ENCODE results near the gene ZNRF3.
"Not testable (repeated sequence)": the region's sequence is repeated elsewhere in the genome, so short reads cannot be mapped to it uniquely, and the experiment has no call there.

ZNRF3 gene

DNA sequence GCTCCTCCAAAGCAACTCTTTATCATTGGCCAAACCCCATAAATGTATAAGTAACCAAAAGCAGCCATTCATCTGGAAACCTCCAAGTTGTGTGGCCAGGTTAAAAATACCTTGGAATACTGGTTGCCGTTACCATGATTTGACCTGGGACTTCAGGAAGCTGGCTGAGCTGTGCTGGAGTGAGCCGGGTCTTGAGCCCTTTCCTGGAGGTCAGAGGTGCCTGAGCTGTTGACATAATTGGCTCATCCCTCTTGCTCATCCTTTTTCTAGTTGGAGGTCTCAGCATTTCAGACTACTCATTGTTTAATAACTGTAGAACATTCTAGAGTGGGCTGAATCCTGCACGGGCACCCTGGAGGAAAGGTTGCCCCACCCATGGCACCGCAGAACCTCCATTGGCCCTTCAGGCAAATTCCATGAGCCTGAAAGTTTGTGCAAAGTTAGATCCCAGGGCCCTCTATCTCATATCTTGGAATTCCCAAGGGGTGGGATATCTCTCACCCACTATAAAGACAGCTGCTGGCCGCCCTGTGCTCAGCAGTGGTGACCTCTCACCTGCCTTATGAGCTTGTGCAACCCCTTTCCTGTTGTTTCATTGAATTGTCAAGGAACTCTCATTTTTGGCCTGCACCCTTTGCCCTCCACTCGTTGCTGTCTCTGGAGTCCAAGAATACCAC, 101.2 kb downstream of the ZNRF3 start:
- DNase-seq (ENCODE audit: low spot score) = no peak

DNA sequence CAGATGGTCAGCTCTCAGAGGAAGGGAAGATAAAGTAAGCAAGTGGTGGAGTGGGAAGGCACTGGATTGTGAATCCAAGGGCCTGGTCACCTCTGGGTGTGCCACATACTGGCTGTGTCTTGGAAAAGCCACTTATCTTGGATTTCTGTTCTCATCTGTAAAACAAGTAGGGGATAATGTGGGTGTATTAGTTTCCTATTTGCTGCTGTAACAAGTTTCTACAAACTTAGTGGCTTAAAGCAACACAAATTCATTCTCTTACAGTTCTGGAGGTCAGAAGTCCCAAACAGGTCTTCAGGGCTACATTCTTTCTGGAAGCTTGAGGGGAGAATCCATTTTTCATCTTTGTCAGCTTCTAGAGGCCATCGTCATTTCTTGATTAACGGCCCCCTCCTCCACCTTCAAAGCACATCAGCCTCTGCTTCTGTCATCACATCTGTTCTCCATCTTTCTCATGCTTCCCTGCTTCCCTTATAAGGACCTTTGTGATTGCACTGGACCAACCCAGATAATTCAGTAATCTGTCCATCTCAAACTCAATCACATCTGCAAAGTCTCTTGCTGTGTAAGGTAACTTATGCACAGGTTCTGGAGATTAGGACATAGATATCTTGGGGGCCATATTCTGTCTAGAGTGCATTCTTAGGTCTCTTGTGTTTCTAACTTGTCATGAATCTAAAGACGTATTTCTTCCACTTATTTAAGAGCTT, 102.4 kb downstream of the ZNRF3 start:
- DNase-seq (ENCODE audit: low spot score) = no peak

DNA sequence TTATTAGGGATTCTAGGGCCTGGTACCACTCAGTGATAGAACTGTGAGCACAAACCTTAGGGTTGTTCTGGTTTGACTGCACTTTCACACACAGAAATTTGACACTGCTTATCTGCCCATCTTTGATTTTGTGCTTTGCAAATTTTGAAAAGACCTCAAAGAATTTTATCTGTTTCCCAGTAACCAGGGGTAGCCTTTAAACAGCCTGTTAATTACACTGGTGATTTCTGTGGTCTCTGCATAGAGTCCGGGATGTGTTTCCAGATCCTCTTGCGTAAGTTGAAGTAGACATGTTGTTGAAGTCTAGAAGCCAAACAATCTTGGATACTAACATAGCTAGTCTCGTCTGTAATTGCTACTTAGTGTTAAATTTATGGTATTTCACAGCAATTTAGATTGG, 103.0 kb downstream of the ZNRF3 start:
- DNase-seq (ENCODE audit: low spot score) = no peak

DNA sequence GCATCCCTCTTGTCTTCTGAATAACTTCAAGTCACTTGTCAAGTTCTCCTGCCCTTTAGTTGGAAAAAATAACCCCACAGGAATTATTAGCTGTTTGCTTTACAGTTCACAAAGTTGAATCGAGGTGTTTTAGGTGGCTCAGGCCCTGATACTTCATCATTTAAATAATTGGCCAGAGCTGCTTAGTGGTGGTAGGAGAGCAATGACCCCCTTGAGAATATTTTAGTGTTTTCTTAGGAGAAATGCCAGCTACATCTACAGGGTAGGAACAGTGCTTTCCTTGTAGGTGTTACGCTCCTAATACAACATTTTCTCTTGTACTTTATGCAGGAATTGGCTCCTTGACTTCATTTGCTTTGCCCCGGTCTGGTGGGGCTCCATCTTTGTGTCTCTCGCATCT, 105.1 kb downstream of the ZNRF3 start:
- no peak for DNase-seq (ENCODE audit: low spot score)

DNA sequence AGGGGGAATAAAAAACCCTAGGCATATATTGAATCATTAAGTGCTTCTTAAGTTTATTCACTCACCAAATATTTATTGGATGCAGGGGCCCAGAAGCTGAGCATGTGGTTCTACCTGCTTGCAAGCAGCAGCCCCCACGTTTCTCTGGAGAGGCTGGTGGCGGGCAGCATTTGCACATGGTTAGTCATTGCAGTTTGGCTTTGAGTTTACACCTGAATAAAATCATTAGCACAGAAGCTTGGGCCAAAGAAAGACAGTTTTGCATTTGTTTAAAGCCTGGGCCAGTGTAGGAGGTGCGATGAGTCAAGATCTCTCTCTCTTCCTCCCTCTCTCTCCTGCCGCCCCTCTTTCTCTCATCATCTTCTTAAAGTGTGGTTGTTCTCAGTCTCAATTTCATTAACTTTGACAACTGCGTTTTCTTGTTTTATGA, 105.7 kb downstream of the ZNRF3 start:
- DNase-seq (ENCODE audit: low spot score) = no peak

DNA sequence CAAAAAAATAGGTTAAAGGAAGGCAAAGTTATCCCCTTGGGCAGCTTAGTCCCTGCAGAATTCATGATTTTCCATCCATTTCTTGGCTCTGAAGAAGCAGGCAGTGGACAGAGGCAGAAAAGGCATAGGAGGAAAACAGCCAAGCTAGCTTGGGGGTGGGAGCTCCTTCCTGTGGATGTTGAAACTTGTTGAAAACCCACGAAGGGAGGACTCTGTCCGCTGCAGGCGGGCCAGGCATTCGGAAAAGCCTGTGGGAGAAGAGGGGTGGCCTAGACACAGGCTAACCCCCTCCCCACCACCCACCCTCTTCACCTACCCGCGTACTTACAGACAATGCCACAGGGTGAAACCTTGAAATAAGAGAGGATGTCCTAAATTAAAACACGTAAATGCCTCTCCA, 106.1 kb downstream of the ZNRF3 start:
- no peak for DNase-seq (ENCODE audit: low spot score)

DNA sequence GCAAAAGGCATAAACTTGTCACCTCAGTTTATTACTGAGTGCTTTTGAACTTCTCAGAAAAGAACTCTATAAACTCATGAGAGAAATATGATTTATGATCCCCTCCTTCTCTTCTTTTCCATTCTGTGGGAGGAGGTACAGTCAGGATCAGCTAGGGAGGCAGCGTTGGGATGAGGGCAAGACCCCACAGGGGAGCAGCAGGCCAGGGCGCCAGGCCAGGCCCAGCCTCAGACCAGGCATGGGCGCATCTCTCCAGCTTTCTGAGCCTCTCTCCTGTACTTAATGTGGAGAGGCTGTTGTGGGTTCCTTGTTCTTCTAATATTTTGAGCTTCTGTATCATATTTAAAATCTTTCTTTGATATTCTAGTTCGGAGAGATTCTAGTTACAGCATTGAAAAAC, 106.5 kb downstream of the ZNRF3 start:
- no peak for DNase-seq (ENCODE audit: low spot score)

DNA sequence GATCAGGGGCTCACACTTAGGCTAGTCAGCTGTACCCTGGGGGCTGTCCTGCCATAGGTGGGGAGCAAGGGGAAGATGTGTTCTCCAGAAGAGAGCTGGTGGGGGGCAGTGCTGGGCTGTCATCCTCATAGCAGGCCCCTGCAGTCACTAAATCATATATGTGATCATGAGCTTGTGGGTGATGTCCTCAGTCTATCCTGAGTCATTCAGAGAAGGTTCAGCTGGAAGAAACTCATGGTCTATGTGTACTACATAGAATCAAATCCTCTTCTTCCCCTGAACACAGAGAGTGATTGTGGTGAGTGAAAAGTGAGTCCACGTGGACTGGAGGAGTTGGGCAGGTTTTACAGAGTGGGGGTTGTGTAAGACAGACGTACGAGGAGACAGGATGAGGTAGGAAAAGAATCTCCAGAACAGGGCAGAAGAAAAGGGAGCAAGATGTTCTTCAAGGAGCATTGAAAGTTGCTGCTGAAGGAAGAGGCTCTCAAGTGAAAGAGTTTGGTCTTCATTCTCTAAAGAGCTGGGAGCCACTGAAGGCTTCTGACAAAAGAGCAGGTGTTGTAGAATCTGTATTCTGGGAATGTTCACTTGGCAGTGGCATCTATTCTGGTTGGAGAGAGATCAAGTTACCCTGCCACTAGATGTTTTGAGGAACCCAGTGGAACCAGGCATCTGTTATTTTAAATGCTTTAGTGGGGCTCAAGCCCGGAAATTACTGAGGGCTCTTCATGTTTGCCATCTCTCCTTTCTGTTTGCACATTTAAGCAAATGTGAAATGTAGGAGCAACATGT, 109.4 kb downstream of the ZNRF3 start:
- DNase-seq (ENCODE audit: low spot score) = no peak

DNA sequence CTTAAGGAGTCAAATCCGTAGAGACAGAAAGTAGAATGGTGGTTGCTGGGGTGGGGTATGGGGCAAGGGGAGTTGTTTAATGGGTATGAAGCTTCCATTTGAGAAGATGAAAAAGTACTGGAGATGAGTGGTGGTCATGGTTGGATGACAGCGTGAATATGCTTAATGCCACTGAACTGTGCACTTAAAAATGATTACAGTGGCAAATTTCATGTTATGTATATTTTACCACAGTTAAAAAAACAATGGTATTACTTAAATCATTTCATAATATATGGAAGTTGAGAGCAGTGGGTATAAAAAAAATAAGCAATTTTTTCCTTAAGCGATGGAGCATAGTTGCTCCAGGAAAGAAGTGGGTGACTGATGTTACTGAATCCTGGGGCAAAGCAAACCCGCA, 111.2 kb downstream of the ZNRF3 start:
- no peak for DNase-seq (ENCODE audit: low spot score)

DNA sequence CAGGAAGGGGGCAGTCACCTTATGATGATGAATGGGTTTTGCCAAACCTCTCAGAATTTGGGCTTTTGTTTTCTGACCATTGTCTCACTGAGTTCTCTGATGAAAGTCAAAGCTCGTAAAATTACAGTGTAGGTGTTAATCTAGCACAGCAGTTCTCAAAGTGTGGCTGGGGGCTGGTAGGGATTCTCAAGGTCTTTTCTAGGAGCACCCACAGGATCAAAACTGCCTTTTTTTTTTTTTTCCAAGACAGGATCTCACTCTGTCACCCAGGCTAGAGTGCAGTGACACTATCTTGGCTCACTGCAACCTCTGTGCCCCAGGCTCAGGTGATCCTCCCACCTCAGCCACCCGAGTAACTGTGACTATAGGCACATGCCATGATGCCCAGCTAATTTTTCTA, 112.2 kb downstream of the ZNRF3 start:
- no peak for DNase-seq (ENCODE audit: low spot score)

DNA sequence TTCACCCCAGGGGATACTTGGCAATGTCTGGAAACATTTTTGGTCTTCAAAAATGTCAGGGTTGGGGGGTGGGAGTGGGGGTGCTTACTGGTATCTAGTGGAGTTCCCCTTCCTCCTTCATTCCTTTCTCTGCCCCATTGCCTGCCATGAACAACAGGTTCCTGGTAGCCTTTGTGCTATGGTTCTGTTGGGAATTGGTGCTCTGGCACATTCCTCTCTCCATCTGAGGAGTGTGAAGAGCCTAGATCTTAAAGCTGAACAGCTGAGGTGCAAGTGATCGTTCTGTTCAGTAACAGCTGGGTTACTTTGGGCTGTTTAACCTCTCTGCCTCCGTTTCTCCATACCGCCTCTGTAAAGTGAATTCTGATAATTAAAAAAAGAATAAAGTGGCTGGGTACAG, 114.0 kb downstream of the ZNRF3 start:
- DNase-seq (ENCODE audit: low spot score) = no peak

DNA sequence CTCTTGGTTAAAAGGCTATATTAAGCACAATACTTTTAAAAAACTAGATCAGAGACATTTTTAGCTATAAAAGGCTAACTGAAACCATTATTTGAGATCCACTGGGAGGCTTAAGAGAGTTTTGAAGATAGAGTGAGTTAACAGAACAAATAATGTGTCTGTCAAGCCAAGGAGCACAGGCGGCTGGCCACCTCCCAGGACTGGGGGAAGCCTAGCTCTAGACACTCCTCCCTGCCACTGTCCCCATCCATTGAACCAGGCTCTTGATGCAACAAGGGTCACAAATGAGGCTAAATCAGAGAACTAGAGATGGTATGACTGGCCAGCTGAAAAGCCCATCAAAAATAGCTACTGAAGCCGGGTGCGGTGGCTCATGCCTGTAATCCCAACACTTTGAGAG, 115.3 kb downstream of the ZNRF3 start:
- DNase-seq (ENCODE audit: low spot score) = no peak

DNA sequence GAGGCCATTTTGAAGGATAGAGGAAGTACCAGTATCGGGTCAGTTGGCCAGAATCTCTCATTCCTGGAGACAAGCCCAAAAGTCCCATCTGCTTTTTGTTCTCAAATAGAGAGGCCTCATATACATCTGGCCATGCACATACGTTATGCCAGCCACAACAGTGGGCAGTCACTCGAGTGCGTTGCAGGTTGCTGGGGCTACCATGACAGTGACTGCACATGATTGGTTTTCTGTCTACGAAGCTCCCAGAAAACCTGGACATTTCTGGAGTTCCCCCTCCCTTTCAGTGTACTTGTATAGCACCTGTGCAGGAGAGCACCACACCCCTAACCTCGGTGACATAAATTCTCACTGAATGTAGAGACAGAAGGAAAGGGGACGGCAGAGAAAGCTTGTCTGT, 116.1 kb downstream of the ZNRF3 start:
- no peak for DNase-seq (ENCODE audit: low spot score)

DNA sequence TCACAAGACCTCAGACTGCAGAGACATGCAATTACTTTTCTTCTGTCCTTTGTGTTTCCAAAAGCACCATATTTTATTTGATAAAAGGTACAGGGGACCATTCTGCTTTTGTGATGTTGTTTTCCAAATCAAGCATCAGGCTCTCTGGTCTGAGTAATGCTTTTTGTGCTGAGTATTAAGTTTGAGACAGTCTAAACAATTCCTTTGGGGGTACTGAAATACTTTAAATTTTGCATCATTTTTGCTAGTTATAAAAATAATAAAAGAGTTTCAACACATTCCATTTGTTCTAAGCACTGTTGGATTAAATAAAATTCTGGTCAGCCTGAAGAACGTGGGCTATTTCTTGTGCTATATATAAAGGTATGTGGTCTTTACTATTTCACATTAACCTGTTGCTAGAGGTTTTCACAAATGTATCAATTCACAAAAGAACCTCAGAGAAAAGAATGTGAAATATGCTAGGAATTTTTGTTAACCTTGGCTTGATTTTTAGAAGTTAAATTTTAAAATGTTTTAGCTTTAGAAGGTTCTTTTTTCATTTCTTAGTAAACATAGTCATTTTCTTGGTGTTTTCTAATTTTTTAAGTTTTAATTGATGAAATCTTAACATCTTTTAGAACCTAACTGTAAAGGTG, 116.7 kb downstream of the ZNRF3 start:
- no peak for DNase-seq (ENCODE audit: low spot score)

DNA sequence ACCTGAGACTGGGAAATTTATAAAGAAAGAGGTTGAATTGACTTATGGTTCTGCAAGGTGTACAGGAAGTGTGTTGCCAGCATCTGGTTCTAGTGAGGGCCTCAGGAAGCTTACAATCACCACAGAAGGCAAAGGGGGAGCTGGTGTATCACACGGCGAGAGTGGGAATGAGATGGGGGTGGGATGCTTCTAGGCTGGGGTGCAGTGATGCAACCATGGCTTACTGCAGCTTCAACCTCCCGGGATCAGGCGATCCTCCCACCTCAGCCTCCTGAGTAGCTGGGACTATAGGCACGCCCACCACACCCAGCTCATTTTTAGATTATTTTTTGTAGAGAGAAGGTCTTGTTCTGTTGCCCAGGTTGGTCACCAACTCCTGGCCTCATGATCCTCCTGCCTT, 117.3 kb downstream of the ZNRF3 start:
- no peak for DNase-seq (ENCODE audit: low spot score)

DNA sequence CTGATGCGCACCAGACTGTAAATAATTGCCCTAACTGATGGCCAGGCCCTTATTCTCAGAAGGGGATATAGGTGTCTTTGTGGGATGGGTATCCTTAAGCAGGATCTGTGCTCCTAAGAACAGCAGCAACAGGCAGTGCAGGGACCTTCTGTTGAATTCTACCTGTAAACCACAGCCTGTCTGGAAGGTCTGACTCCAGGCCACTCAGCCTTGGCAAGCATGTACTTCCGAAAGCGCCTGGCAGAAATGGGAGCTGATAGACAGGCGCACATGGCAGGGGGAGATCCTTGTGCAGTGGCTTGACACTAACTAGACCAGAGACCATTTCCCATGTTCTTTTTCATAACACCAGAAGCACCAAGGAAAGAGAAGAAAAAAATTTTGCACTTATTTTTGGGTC, 119.2 kb downstream of the ZNRF3 start:
- DNase-seq (ENCODE audit: low spot score) = no peak

DNA sequence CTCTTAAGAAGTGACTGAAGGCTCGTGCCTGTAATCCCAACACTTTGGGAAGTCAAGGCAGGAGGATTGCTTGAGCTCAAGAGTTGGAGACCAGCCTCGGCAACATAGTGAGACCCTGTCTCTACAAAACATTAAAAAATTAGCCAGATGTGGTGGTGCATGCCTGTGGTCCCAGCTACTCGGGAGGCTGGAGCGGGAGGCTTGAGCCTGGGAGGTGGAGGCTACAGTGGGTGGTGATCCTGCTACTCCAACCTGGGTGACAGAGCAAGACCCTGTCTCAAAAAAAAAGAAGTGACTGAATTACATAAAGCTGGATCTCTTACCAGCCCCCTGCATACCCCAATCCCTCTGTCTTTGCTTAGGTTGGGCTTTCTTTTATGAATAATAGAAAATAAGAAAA, 120.2 kb downstream of the ZNRF3 start:
- DNase-seq (ENCODE audit: low spot score) = no peak

DNA sequence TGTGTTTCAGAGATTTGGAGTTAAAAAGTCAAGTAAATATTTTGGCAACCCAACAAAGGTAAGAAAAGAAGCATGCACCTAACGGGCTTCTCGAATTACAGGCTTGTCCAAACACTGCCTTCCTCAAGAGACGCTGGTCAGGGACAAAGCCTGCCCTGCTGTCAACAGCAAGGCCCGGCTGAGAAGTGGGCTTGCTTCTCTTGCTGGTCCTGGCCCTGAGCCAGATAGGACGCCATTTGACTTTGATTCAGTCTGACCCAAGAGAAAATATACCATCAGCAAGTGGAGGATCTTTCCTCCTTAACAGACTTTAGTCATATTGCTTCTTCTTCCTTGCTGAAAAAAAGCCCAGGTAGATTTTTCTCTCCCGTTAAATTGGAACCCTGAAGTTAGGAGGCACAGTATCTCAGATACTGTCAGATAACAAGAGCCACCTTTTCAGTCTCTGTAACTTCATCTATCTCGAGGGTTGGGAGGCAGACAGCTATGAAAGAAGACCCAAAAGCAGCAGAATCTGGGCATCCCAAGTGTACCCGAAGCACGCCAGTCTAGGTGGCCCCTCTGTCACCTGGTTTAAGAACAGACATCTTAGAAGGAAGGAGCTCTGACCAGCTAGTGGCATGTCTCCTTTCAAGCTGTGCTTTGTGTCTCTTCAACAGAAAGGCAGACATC, 120.7 kb downstream of the ZNRF3 start:
- DNase-seq (ENCODE audit: low spot score) = no peak

DNA sequence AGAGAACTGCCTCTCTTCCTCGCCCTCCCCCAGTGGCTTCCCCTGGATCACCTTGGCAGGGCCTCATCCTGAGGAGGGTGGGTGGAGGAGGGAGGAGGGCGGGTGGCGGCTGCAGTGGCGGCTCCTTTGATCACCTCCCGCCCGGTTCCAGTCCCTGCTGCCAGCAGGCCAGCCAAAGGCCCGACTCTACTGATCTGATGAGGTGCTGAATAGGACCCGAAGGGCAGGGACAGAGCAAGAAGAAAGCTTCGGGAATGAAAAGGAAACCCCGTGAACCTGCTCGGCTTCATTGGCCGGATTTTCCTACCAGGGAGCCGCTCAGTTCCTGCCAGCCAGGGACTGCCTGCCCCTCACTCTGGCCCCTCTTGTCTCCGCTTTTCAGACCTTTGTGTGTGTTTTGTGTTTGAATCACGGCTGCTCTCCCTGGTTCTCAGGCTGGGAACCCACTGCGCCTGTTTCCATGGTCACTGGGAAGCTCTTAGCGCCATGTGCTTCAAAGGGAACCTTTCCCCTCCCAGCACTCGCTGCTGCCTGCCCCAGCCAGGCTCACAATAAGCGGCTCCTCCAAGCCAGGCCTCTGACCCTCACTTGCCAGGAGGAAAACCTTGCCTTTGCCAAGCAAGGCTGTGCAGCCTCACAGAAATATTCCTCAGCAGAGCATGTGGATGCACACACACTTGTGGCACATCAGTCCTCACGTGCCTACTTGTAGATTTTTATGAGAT, 121.4 kb downstream of the ZNRF3 start:
- DNase-seq (ENCODE audit: low spot score) = no peak

DNA sequence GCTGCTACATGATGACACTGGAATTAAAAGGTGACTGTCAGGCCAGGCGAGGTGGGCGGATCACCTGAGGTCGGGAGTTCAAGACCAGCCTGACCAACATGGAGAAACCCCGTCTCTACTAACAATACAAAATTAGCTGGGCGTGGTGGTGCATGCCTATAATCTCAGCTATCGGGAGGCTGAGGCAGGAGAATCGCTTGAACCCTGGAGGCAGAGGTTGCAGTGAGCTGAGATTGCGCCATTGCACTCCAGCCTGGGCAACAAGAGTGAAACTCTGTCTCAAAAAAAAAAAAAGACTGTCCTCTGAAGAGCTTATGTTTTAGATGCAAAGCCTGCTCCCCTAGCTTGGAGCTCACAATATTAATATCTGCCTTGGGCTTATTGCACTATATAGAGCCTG, 122.4 kb downstream of the ZNRF3 start:
- not testable (repeated sequence) for DNase-seq (ENCODE audit: low spot score)

DNA sequence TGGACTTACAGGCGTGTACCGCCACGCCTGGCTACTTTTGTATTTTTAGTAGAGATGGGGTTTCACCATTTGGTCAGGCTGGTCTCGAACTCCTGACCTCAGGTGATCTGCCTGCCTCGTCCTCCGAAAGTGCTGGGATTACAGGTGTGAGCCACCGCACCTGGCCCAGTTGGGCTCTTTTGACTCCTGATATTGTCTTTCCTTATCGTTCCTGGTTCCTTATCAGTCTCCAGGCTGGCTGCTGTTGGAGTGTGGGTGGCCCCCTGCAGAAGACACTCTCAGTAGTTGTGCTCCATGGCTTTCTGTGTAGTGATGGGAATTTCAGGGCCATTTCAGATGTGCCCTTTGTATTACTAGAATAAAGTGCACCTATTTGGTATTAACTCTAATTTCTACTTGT, 123.0 kb downstream of the ZNRF3 start:
- no peak for DNase-seq (ENCODE audit: low spot score)

DNA sequence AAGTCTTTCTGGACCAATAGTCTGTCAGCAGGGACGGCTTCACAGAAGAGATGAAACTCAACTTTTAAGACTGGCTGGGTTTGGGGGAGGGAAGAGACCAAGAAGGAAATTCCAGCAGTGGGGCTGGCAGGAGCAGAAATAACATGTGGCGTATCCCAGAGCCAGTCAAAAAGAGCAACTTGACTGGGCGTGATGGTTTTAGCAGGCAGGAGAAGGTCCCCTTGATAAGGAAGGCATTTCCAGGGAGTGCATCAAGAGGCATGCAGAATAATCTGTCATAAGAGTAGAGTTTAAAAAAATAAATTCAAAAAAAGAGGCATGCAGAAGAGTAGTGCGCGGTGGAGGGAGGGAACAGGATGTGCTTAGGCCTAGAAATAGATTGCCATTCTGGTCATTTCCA, 125.8 kb downstream of the ZNRF3 start:
- DNase-seq (ENCODE audit: low spot score) = no peak
